A673 (cell line): ENCODE results near the gene CASP9.

Source experiments
- CTCF ChIP-seq: fragments of 300-800, 200-600 bp; sonication (generic); conservative IDR thresholded peaks from 2 replicates; pipeline ENCODE4 v1.5.1; 2017; ENCODE audit warnings: low read depth, mild to moderate bottlenecking, antibody characterized with exemption, low read length, moderate library complexity, mixed read lengths
- EZH2 ChIP-seq: fragments of 200-600 bp; sonication (generic); IDR thresholded peaks from 2 replicates; pipeline ENCODE4 v1.6.1; 2017; ENCODE audit warnings: borderline replicate concordance, low read depth, mild to moderate bottlenecking, mixed read lengths, antibody characterized with exemption, low read length; ENCODE audit not compliant: poor library complexity, severe bottlenecking

- TF ChIP-seq CTCF (peak; percentile 31; the same call in 1 of the 2 replicates), EZH2 (no peak)
Observed at GRCh38 chr1:15526490-15527339, 2.7 kb upstream of the CASP9 start, which contains the start of gene DNAJC16.
